ENCODE results near the gene ARL11.

Gene ARL11

GRCh38 chr13:49649963-49650312, 21.6 kb downstream of the ARL11 start:
- DNase-seq, result no peak

DNA sequence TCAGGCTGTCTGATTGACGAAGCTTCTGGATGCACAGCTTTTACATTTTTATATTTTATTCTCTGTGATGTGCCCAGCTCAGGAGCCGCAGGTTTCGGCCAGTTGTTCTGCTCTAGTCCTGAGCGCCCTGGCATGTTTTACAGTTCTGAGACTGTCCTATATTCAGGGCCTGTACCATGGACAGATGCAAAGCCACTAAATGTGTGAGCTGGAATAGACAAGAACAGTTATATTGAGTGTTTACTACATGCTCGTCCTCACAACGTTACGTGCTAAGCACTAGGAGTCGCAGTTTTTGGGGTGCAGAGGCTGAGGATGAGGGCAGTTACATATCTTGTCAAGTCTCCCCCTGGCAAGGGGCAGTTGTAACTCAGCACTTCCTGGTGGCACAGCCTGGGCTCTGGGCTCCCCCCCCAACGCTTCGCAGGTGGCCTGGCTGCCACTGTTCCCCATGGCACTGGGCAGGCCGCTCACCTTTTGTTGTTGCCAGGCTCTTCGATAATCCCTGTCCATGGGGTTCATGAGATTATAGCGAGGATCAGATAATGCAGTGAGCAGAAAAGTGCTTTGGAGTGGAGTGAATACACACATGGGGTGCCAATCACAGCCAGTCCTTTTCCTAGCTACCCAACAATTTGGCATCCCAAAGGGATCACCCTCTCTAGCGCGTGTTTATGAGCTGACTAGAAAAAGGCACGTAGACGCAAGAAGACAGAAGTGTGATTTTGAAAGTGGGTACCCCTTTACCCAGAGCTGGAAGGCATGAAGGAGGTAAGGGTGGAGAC, 23.5 kb downstream of the ARL11 start:
- no peak for DNase-seq

DNA sequence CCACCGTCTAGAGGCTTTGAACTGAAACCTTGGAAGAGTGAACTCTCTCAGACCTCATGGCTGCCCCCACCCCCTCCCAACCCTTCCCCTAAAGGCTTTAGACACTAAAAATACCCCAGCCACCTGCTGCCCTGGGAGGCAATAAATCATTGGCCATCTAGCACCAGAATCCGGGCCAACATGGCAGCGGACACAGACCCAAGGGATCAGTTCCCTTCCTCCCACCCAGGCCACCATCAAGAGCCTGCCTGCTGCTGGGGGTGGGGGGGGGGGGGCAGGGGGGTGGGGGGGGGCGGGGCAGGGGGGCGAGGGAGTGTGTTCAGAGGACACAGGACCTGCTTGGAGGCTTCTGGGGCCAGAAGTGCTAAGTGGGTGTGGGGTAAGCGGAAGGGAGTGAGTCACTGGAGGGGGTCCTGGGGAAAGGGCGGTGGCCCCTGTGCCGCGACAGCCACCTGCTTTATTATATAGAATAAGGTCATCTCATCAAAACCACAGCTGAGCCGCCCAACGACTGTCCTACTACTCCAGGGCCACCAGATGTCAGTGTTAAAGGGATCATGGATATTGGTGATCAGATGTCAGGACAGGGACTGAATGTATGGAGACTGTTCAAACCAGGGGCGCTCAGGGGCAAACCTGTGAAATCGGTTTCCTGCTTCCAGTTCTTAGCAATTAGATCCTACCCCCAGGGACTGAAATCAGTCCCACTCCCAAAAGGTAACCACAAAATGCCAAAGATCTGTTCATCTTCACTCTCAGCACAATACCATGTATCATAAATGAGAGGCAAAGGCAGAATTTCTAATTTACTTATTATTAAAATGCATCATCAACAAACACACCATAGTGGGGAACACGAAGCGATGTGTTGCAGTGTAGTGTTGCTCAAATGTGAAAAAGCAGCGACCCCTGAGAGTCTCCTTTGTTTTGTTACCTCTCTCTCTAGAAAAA, 24.3 kb downstream of the ARL11 start:
- peak; percentile 65 for DNase-seq

- no peak for DNase-seq
Measured at GRCh38 chr13:49653478-49653877, 25.2 kb downstream of the ARL11 start.

DNA sequence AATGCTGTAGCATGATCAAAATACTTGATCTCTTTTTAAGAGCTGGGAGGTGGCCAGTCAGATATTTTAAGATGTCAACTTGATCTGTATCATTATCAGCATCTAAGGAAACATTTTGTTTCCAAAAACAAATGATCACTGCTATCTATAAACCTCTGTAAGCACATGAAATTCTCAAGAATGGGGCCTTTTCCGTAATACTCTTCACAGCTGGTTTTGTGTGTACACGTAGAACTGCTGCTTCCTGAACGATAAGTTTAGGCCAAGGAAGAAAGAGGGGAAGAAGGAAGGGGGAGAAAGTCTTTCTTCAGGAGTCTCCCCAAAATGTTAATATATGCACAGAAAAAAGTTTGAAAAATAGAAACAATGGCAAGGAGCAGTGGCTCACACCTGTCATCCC, 25.7 kb downstream of the ARL11 start:
- DNase-seq, result no peak

GRCh38 chr13:49655906-49656305, 27.6 kb downstream of the ARL11 start:
- DNase-seq, result no peak

GRCh38 chr13:49657241-49657641, 28.9 kb downstream of the ARL11 start:
- DNase-seq, result no peak

DNA sequence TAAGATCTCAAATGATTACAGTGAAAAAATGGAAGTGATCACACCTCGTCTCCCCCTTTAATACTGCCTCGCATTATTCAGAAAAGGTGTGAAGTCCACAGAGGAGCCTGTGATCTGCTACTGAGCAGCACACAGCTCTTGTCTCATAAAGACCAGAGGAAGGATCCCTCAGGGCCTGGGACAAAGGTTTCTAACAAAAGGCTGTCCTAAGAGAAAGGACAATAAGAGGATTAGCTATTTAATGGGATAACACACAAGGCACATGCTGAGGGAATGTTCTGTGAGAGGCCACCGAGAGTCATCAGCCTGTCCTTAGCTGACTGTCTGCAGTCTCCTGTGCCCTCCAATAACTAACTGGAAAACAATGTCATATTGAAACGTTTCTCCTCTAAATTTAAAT, 36.3 kb downstream of the ARL11 start:
- no peak for DNase-seq

GRCh38 chr13:49667773-49668172, 39.5 kb downstream of the ARL11 start:
- no peak for DNase-seq

GRCh38 chr13:49669735-49670309, 41.5 kb downstream of the ARL11 start:
- DNase-seq, result peak; percentile 71

- DNase-seq, result no peak
Measured at GRCh38 chr13:49670828-49671227, 42.5 kb downstream of the ARL11 start.

DNA sequence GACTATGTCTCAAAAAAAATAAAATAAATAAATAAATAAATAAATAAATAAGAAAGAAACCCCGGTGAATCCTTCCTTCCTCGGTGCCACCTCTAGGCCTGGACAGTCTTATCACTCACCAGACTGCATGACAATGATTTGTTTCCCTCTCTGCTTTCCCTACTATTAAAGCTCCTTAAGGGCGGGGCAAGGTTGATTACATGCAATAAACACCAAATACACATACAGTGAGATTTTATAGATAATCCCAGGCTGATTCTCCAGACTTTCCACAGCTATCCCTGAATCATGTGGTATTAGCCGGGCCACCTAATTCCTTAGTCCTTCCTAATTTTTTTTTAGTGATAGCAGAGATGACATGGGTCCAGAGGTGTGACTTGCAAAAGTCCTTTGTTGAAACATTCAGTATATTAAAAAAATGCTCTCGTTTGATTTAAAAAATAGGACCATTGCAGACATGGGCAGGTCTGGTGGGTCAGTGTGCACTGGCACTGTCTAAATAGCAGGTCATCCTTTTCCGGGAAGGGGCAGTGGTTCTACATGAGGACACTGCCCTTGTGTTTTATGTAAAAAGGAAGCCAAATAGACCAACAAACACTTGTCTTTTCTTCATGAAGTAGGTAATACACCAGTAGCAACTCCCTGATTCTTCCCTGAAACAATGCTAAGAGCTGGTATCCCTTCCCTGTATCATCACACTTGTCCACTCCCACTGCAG, 48.4 kb downstream of the ARL11 start:
- no peak for DNase-seq

- DNase-seq, result no peak
Measured at GRCh38 chr13:49678191-49678914, 50.0 kb downstream of the ARL11 start.

DNA sequence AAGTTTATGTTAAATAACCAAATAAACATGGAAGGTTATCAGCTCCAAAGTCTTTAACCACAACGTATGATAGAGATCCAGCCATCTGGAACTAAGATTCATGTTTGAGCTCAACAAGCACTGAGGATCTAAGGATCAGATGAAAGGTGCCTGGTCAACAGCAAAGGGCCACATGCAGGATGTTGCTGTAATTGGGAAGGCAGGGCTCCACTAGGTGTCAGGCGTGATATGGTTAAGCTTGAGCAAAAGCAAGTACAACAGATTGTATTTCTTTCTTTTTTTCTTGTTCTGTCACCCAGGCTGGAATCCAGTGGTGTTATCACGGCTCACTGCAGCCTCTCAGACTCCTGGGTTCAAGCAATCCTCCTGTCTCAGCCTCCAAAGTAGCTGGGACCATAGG, 50.9 kb downstream of the ARL11 start:
- DNase-seq, result no peak

DNA sequence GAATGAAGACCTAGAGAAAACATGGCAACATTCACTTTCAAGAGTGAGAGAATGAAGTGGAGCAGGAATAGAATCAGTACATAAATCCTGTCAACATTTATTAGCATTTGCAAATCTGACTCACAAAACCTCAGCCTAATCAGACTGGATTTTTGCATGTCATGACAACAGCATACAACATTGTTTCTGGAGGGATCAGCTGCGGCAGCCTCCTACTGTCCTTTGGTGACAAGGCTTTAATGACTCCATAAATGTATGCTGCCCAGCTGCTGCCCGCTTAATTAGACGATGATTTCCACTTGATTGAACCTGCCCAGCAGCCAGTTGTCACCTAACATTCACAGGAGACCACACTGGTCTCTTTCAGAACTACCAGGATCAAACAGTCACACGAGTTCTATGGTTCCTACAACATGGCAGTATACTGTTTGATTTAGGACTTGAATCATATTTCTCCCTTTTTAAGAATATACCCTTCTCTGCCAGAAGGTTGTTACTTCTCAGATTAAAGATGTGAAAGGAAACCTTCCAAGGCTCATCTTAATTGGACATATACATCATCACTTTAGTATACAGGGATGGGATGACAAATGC, 53.6 kb downstream of the ARL11 start:
- DNase-seq, result peak; percentile 14

All from NCI-H2171 treated with DMSO at 0.1 percent for 48 hours (cell line).